Stimulated activated CD8-positive, alpha-beta memory T cell treated with anti-CD3 and anti-CD28 coated beads, Interleukin-4, amount 100 ng/mL, for 24 hours (primary cell): ENCODE measurements around the gene AHDC1.
"Not testable (repeated sequence)": the region's sequence is repeated elsewhere in the genome, so short reads cannot be mapped to it uniquely, and the experiment has no call there.

Experiments
- DNase-seq: peaks from one replicate; pipeline ENCODE4 v3.0.0-alpha.2; 2020; ENCODE audit warnings: low read depth

AHDC1 gene

GRCh38 chr1:27564710-27565649 lies 39.0 kb downstream of the AHDC1 start:
- DNase-seq: no peak

DNA sequence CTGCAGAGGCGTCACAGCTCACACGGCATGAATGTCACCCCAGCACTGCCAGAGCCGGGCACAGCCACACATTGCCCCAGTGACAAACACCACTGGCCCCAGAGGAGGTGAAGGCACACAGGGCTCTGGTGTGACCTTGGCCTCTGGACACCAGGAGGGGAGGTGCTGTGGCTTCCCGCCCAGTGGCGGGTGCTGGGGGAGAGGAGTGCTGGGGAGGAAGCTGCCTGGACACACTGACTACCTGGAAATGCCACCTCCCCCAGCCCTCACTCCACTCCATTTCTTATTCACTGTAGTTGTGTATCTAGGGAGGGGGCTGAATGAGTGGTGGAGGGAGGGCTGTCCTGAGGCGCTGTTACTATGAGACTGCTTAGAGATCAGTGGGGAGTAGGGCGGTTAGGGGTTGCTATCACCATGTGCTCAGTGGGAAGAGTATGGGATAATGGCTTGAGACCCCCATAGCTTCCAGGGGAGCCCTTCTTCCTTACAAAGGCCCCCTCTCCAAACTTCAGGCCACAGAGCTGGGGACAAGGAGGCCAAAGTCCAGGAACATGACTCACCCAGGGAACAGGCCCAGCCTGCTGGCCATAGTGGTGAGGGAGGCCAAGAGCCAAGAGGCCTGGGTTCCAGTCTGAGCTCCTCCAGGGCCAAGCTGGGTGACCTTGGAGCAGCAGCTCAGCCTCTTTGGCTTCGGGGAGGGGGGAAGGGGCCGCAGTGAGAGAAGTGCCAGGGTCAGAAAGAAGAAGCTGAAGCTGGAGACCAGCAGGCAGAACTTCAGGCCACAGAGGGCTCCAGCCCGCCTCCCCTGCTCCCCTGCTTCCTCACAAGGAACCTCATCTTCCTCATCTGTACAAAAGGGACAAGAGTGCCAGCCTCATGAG lies 40.1 kb downstream of the AHDC1 start:
- DNase-seq: no peak

- no peak for DNase-seq
Observed at GRCh38 chr1:27563341-27563590, 40.7 kb downstream of the AHDC1 start.

DNA sequence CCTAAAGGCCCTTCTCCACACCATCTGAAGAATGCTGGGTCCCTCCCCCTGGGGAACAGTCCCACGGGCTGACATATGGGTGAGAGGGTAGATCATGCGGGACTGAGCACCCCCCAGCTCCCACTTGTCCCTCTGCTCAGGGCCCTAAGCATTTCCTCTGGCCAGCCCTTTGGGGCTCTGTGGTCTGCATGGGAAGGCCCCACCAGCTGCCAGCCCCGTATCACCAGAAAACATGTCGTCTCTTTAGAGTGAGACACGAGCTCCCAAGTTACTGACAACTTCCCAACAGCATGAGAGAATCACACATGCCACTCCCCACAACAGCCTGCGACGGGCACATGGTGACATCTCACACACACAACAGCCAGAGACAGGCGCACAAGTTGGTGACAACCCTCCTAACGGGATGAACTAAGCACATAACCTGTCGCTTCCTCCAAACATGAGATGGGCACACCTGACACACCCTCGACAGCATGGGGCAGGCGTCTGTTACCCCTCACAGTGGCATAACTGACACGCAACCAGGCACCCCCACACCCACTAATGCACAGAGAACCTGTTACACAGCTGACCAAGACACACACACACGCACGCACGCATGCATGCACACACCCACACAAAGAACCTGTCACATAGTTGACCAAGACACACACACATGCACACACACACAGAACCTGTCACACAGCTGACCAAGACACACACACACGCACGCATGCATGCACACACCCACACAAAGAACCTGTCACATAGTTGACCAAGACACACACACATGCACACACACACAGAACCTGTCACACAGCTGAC lies 41.2 kb downstream of the AHDC1 start:
- no peak for DNase-seq

- DNase-seq: no peak
Observed at GRCh38 chr1:27562021-27562420, 41.9 kb downstream of the AHDC1 start.

- no peak for DNase-seq
Observed at GRCh38 chr1:27561124-27561899, 42.6 kb downstream of the AHDC1 start.

DNA sequence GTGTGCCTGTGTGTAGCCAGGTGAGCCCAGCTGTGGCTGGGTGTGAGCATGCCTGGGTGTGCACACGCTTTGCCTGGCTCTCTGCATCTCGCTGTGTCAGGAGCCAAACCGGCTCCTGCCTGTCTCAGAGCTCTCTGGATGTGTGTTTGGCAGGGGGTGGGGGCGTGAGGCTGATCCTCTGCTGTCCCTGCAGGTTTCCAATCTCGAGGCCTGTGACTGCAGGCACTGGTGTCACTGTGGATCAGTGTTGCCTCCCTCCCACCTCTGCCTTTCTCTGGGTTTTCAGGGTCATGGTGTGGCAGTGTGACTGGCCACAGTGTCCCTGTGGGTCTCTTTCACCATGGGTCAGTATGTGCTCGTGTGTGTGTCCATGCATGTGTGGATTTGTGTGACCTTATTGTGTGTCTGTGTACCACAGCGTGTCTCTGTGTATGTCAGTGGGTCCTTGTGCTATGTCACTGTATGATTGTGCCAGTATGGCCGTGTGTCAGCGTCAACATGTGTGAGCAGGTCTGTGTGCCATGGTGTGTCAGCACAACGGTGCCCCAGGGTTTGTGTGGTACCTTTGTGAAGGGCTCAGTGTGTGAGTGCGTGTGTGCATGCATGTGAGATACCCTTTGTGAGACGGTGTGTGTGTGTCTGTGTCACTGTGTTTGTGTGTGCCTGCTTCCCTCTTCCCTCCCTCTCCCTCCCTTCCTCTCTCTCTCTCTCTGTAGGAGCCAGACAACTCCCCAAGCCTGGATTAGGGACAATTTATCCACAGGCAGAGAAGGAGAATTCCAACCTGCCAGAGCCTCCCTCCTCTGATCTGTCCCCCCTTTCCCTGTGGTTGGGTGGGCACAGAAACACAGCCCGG lies 43.4 kb downstream of the AHDC1 start:
- no peak for DNase-seq

- no peak for DNase-seq
Observed at GRCh38 chr1:27559466-27560030, 44.4 kb downstream of the AHDC1 start.

DNA sequence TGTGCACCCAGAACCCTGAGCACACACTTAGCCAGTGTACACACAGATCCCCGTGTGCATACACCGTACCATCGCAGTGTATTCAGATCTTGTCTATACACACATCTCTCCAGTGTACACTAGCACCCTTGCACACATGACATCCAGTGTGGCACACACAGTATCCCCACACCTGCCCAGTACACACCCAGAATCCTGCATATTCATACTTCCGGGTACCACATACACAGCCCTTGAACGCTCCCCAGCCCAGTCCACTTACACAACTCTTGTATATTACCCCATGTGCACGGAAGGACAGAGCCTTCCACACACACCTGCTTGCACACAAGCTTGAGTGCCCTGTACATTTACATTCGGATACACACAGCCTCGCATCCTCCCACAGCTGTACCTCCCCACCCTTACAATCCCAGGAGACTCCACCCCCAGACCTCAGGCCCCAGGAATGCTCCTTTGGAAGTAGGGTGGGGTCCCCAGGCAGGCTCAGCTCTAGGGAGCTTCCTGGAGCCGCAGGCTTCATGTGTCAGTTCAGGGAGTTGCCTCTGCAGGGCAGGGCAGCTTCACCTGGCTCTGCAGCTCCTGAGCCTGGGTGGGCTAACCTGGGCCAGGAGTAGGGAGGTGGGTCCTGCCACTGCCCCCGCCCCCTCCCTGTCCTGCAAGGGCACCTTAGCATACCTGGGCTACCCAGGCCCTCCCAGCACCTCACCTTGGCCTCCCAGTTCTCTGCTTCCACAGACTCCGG lies 46.2 kb downstream of the AHDC1 start:
- DNase-seq: no peak

- DNase-seq: peak; percentile 70
Observed at GRCh38 chr1:27556781-27557595, 47.0 kb downstream of the AHDC1 start.

- DNase-seq: no peak
Observed at GRCh38 chr1:27556435-27556780, 47.5 kb downstream of the AHDC1 start.

DNA sequence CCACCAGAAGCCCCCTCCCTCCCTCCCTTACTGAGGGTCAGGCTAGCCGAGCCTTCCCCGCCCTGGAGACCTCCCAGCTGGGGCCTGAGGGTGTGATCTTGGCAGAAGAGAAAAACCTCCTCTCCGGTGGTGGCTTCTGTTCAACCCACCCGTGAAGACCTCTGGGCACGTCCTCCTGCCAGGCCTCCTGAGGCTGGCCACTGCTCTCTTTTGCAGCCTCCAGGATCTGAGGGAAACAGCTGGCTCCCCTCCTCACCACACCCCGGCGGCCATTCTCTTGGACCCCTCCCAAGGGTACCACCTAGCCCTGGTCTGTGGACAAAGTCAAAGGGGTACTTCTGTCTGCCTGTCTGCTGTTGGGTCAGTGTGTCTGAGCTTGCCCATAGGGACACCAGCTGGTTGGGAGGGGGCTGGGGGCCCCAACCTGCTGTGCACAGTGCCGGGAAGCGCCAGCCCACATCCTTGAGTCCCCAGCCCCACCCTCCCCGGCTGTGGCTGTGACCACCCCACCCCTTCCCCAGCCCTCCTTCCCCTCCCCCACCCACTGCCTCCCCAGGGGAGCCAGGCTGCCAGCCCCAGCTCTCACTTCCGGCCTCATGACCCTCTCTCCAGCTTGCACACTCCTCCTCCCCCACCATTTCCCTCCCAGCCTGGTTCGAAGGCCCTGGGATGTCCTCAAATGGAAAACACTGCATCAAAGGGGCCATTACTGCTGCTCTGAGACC lies 48.1 kb downstream of the AHDC1 start:
- no peak for DNase-seq

DNA sequence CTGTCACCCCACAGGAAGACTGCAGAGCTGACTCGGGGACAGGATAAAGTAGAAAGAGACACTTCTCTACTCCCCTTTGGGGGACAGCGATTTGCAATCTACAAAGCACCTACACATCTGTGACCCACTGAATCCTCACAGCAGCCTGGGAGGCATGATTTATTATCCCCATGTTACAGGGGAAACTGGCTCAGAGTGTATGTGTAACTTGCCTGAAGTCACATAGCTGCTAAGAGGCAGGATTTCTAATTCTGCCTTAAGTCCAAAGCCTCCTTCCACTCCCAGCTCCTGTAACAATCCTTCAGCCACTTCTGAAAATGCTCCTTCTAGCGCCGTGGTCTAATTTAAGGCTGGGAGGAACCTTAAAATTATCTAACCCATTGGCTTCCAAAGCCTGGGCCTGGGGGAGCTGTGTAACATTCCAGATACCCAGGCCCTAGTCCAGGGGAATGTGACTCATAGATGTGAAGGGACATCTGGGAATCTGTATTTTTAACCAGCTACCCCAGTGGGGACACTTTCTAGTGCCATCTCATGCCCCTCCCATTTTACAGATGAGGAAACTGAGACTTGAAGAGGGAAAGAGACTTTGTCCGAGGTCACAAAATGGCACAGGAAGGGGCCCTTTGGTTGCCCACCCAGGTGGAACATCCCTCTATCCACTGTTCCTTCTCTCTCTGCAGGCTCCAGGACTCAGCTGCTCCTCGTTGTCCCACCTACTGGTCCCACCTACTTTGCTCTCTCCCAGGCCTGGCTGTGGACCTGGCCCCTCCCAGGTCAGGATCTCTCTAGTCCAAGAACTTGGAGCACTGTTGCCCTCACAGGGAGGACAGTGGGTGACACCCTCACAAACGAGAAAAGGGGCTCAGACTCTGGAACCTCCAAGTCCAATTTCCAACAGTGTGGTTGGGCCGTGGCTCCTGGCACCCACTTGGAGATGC lies 48.9 kb downstream of the AHDC1 start:
- no peak for DNase-seq

- DNase-seq: no peak
Observed at GRCh38 chr1:27554293-27554692, 49.7 kb downstream of the AHDC1 start.

- DNase-seq: not testable (repeated sequence)
Observed at GRCh38 chr1:27553823-27554222, 50.1 kb downstream of the AHDC1 start.

DNA sequence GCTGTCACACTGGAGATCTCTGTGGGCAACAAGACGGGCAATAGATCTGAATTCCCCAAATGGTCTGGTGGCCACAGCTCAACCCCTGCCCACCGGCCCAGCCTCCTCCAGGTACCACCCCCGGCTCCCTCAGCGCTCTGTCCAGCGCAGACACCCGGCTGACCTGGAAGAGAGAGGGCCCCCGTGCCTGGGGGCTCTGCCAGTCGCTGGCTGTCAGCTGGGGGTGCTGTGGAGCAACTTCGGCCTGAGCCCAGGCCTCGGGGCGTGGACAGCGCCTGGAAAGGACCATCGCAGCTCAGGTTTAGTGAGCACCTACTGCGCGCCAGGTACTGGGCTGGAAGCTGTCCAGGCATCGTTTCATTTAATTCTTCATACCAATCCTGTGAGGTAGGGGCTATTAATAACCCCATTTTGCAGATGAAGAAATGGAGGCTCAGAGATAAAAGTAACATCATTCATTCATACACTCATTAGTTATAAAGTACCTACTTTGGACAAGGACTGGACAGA lies 51.0 kb downstream of the AHDC1 start:
- no peak for DNase-seq

DNA sequence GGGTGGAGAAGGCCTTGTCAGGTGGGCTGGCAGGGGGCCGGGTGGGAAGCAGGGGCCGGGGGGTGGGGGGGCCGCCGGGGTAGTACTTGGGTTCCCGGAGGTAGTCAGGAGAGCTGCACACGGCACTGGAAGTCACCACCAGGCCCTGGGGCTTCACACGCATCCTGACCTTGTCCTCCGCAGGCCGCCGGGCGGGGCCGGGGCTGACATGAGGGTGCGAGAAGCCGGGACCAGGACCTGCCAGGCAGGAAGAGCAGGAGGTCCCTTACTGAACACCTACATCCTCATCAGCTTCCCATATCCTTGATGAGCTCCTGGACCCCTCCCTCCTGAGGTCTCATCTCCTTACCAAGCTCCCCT lies 52.0 kb downstream of the AHDC1 start:
- DNase-seq: no peak
